ENCODE data around the gene SENP1. TPM values are rescaled to one million over a fixed set of nuclear protein-coding genes. Genes with fewer than 3 reads are reported as not detected.

The SENP1 gene
- total RNA-seq, 1 donor from 2014 or later, result 48.6 TPM

- intact Hi-C loops (cut with micrococcal nuclease), result loop anchor here (5.0 kb wide), 4 partner anchors 105 to 975 kb away; partner anchors contain the start of genes SENP1 and WNT1
Measured at GRCh38 chr12:48002773-48003218, 103.1 kb downstream of the SENP1 start.

GRCh38 chr12:48002414-48002730, 103.5 kb downstream of the SENP1 start:
- intact Hi-C loops (cut with micrococcal nuclease), result loop anchor here (5.0 kb wide), 4 partner anchors 105 to 975 kb away; partner anchors contain the start of genes SENP1 and WNT1

- intact Hi-C loops (cut with micrococcal nuclease), result loop anchor here (5.0 kb wide), 4 partner anchors 106 to 976 kb away; partner anchors contain the start of genes SENP1 and WNT1
Measured at GRCh38 chr12:48001505-48002413, 104.1 kb downstream of the SENP1 start.

GRCh38 chr12:48000878-48001504, 104.9 kb downstream of the SENP1 start:
- intact Hi-C loops (cut with micrococcal nuclease), result loop anchor here (5.0 kb wide), 4 partner anchors 106 to 976 kb away; partner anchors contain the start of genes SENP1 and WNT1

GRCh38 chr12:47999816-48000215, 106.1 kb downstream of the SENP1 start:
- intact Hi-C loops (cut with micrococcal nuclease), result loop anchor here (5.0 kb wide), 4 partner anchors 107 to 977 kb away; partner anchors contain the start of genes SENP1 and WNT1

GRCh38 chr12:47997321-47997720, 108.6 kb downstream of the SENP1 start:
- intact Hi-C loops (cut with micrococcal nuclease), result no loop called here

GRCh38 chr12:47995981-47996401, 109.9 kb downstream of the SENP1 start:
- intact Hi-C loops (cut with micrococcal nuclease), result no loop called here

GRCh38 chr12:47993491-47993890, 112.4 kb downstream of the SENP1 start:
- intact Hi-C loops (cut with micrococcal nuclease), result no loop called here

Other genes with a start within 250 kb of the SENP1 start
- 103 and 105 TPM in 2 replicates for gene VDR, start 201.1 kb downstream of the SENP1 start, total RNA-seq
- gene TMEM106C, start 142.5 kb downstream of the SENP1 start, total RNA-seq, result 103 and 106 TPM in 2 replicates
- not detected in 2 replicates for gene COL2A1, start 101.6 kb downstream of the SENP1 start, total RNA-seq
- 19.2 and 22.8 TPM in 2 replicates for gene PFKM, start 13.3 kb upstream of the SENP1 start, total RNA-seq
- gene ASB8, start 51.4 kb upstream of the SENP1 start, total RNA-seq, result 42.3 and 45.5 TPM in 2 replicates
- 0.12 and 0.32 TPM in 2 replicates for gene CCDC184, start 77.6 kb upstream of the SENP1 start, total RNA-seq
- not detected in 2 replicates for gene OR10AD1, start 97.2 kb upstream of the SENP1 start, total RNA-seq
- 23.9 and 26.2 TPM in 2 replicates for gene ZNF641, start 244.8 kb upstream of the SENP1 start, total RNA-seq